ENCODE measurements around the gene LSM8. TPM values are rescaled to one million over a fixed set of nuclear protein-coding genes. Genes with fewer than 3 reads are reported as not detected.
"Not testable (repeated sequence)": the region's sequence is repeated elsewhere in the genome, so short reads cannot be mapped to it uniquely, and the experiment has no call there.

Gene LSM8
- polyA plus RNA-seq, 3 donors, result 70.1 to 77.4 (median 73.0) TPM

DNA sequence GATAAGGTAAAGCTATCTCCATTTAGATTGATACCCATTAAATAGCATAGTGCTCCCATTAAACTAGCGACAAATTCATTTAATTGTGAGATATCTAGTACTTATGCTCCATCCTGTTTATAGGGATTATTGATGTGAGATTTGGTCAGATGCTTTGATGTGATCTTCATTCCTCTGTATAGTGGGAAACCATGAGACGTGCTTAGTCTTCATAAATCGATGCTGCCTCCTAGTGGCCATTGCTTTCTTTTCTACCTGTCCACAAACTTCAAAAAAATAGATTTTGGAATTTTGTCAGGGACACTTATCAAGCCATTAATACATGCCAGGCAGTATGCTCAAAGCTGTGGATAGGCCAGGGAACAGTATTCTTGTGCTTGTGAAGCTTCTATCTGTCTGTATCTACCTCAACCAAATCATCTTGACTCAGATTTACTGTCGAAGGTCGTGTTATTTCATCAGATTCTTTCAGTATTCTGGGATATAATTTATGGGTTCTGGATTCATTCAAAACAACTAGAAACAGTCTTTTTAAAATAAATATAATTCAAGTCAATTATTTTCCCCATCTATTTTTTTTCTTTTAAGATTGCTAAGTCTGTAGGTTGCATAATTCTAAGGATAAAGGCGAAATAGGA, 12.0 kb downstream of the LSM8 start:
- DNase-seq (ENCODE audit: low read depth in 3 of 3, low spot score in 2 of 3), result peak in 1 of 3 donors; percentile 39

DNA sequence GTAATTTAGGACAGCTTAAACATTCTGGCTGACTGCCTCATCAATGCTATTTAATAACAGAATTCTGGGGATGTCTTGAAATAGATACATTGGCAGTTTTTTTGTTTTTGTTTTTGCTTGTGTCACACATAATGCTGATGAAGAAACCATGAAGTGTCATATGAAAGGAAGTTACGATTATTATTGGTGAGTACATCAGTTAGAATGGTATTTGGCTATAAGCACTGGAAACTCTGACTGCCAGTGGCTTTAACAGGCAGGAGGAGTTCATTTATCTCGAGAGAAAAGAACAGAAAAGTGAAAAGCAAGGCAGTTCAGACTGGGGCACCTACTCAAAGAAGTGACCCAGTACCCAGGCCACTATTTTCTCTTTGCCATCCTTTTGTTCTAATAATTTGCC, 18.1 kb downstream of the LSM8 start:
- no peak for DNase-seq (ENCODE audit: low read depth in 3 of 3, low spot score in 2 of 3)

- DNase-seq (ENCODE audit: low read depth in 3 of 3, low spot score in 2 of 3), result peak; percentile 66 to 74 (median 72)
These were observed 30.3 kb downstream of the LSM8 start for GRCh38 chr7:118214051-118214832.

DNA sequence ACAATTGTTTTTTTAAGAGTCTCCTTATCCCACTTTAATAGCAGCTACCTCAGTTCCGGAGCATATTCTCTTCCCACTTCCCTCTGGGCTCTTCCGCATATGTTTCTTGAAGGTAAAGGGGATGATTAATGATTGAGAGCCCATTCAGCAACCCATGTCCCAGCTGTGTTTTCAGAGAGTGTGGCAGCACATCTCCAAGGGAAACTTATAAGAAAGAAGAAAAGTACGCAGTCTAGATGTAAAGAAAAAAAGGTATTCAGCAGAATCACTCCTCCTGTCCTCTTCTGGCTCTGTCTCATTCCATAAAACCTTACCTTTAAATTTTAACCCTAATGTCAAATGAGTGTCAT, 30.8 kb downstream of the LSM8 start:
- no peak for DNase-seq (ENCODE audit: low read depth in 3 of 3, low spot score in 2 of 3)

GRCh38 chr7:118217210-118217619, 33.3 kb downstream of the LSM8 start:
- DNase-seq (ENCODE audit: low read depth in 3 of 3, low spot score in 2 of 3), result no peak

- DNase-seq (ENCODE audit: low read depth in 3 of 3, low spot score in 2 of 3), result no peak
These were observed 34.6 kb downstream of the LSM8 start for GRCh38 chr7:118218413-118219156.

GRCh38 chr7:118219157-118219512, 35.2 kb downstream of the LSM8 start:
- no peak for DNase-seq (ENCODE audit: low read depth in 3 of 3, low spot score in 2 of 3)

DNA sequence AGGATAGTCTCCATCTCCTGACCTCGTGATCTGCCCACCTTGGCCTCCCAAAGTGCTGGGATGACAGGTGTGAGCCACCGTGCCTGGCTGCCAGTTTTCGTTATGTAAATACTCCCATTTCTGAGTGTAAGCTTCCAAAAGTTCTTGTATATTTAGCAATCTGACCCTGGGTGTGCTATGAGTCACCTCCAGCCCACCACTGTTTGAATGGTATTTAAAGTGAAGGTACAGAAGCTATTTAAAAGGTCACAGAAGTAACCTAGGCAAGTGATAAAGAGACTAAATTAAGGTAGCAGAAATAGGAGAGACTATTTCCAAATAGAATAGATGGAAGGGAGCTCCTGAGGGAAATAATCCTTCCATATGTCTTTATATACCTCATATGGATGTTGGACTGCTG, 36.6 kb downstream of the LSM8 start:
- DNase-seq (ENCODE audit: low read depth in 3 of 3, low spot score in 2 of 3), result no peak

GRCh38 chr7:118222591-118222990, 38.6 kb downstream of the LSM8 start:
- no peak for DNase-seq (ENCODE audit: low read depth in 3 of 3, low spot score in 2 of 3)

- no peak for DNase-seq (ENCODE audit: low read depth in 3 of 3, low spot score in 2 of 3)
These were observed 40.6 kb downstream of the LSM8 start, which contains the start of gene ANKRD7 for GRCh38 chr7:118224521-118224920. Gene ANKRD7 (plus strand): TSS chr7:118224704. CDS start chr7:118224831, 127 bp downstream.

DNA sequence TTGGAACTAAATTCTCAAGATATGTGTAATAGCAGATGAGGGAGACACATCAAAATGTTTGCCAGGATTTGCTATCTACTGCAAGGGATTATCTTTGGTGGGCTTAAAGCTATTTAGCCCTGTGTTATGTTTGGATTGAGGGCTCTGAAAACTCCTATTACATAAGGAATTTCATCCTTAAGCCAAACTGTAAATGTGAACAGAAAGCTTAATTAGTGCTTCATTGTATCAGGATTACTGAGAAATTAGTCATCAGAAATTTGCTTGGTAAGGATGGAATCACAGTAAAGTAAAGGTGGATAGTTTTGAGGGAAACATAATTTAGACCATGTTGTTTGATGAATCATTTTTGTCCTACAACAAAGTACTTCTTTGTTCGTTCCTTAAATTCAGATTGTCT, 48.9 kb downstream of the LSM8 start:
- no peak for DNase-seq (ENCODE audit: low read depth in 3 of 3, low spot score in 2 of 3)

- DNase-seq (ENCODE audit: low read depth in 3 of 3, low spot score in 2 of 3), result no peak
These were observed 49.8 kb downstream of the LSM8 start for GRCh38 chr7:118233799-118234198.

DNA sequence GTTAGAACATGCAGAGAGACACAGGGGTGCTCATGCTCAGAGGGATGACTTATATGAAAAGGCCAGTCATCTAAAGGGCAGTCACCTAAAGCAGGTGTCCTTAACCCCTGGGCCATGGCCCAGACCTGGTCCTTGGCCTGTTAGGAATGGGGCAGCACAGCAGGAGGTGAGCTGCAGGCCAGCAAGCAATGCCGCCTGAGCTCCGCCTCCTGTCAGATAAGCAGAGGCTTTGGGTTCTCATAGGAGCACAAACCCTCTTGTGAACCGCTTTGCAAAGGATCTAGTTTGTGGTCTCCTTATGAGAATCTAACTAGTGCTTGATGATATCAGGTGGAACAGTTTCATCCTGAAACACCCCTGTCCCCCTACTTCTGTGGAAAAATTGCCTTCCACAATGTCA, 55.0 kb downstream of the LSM8 start:
- DNase-seq (ENCODE audit: low read depth in 3 of 3, low spot score in 2 of 3), result no peak

- DNase-seq (ENCODE audit: low read depth in 3 of 3, low spot score in 2 of 3), result not testable (repeated sequence)
These were observed 56.4 kb downstream of the LSM8 start for GRCh38 chr7:118240320-118240719.

Other genes starting within 250 kb of the LSM8 start
- gene ANKRD7, start 40.5 kb downstream of the LSM8 start, polyA plus RNA-seq (ENCODE audit: insufficient read length in 3 of 3), result 1 to 10 TPM; 3.7 to 5.0 (median 4.8) TPM